GM18502 (cell line): Measurements from ENCODE around the gene SLC27A5.
A peak's percentile ranks its signal among the peaks of the same experiment; 100 is the strongest.
"Not testable (repeated sequence)": the region's sequence is repeated elsewhere in the genome, so short reads cannot be mapped to it uniquely, and the experiment has no call there.

ENCODE experiments used
- ATAC-seq: cut with Tn5 transposase; IDR thresholded peaks from one replicate; pipeline ENCODE4 v1.9.1; 2021; ENCODE audit warnings: mild to moderate bottlenecking; ENCODE audit not compliant: unreplicated experiment, poor library complexity

Gene SLC27A5

GRCh38 chr19:58551577-58552471 is 40.0 kb upstream of the SLC27A5 start:
- ATAC-seq = no peak

GRCh38 chr19:58551123-58551497 is 39.3 kb upstream of the SLC27A5 start:
- no peak for ATAC-seq

DNA sequence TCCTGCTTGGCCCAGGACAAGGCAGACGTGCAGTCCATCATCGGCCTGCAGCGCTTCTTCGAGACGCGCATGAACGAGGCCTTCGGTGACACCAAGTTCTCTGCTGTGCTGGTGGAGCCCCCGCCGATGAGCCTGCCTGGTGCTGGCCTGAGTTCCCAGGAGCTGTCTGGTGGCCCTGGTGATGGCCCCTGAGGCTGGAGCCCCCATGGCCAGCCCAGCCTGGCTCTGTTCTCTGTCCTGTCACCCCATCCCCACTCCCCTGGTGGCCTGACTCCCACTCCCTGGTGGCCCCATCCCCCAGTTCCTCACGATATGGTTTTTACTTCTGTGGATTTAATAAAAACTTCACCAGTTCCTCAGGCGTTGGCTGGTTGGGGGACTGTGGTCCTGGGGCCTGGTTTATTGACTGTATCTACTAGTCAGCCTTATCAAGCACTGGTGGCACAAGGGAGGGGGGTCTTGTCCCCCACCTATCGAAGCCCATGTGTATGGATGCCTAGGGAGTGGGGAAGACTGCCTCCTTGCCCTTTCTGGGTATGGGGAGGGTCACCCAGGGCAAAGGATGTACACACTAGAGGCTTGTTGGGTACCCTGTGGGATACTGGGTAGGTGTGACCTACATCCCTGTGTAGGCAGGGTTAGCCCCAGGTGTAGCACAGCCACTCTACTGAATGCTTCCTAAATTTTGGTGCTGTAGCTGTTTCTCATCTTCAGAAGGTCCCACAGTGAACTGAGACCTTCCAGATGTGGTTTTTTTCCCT is 38.8 kb upstream of the SLC27A5 start:
- no peak for ATAC-seq

GRCh38 chr19:58549664-58550361 is 38.0 kb upstream of the SLC27A5 start:
- ATAC-seq = no peak

- ATAC-seq = no peak
These were observed 37.3 kb upstream of the SLC27A5 start for GRCh38 chr19:58548859-58549663.

DNA sequence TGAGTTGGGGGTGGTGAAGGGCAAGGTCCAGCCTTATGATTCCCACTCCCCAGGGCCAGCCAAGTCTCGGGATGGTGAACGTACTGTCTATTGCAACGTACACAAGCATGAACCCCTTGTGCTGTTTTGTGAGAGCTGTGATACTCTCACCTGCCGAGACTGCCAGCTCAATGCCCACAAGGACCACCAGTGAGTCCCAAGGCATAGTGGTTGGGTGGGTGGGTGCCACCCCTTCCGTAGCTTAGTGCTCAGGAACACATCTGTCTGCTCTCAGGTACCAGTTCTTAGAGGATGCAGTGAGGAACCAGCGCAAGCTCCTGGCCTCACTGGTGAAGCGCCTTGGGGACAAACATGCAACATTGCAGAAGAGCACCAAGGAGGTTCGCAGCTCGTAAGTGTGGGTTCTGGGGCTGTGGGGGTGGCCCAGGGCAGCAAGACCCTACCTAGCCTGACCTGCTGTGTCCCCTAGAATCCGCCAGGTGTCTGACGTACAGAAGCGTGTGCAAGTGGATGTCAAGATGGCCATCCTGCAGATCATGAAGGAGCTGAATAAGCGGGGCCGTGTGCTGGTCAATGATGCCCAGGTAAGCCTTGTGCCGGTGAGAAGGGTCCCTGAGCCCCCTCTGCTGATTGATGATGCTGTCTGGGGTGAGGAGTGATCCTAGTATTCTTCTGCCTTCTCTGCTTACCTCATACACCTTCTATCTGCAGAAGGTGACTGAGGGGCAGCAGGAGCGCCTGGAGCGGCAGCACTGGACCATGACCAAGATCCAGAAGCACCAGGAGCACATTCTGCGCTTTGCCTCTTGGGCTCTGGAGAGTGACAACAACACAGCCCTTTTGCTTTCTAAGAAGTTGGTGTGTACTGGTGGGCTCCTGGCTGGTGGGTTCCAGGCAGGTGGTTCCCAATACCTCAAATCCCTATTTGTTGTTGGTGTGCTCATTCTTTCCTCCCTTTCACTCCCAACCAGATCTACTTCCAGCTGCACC is 35.8 kb upstream of the SLC27A5 start:
- ATAC-seq = no peak

GRCh38 chr19:58546019-58546530 is 34.3 kb upstream of the SLC27A5 start:
- ATAC-seq = no peak

GRCh38 chr19:58545286-58546018 is 33.7 kb upstream of the SLC27A5 start:
- no peak for ATAC-seq

DNA sequence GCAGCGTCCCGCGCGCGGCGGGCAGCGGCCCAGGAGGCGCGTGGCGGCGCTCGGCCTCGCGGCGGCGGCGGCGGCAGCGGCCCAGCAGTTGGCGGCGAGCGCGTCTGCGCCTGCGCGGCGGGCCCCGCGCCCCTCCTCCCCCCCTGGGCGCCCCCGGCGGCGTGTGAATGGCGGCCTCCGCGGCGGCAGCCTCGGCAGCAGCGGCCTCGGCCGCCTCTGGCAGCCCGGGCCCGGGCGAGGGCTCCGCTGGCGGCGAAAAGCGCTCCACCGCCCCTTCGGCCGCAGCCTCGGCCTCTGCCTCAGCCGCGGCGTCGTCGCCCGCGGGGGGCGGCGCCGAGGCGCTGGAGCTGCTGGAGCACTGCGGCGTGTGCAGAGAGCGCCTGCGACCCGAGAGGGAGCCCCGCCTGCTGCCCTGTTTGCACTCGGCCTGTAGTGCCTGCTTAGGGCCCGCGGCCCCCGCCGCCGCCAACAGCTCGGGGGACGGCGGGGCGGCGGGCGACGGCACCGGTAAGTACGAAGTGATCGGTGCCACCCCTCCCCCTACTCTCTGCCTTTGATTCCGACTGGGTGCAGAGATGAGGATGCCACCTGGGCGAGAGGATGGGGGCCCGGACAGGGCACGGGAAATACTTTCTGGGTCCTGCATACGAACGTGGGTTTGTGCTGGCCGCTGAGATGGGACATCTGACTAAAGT is 32.9 kb upstream of the SLC27A5 start:
- peak; percentile 58 for ATAC-seq

DNA sequence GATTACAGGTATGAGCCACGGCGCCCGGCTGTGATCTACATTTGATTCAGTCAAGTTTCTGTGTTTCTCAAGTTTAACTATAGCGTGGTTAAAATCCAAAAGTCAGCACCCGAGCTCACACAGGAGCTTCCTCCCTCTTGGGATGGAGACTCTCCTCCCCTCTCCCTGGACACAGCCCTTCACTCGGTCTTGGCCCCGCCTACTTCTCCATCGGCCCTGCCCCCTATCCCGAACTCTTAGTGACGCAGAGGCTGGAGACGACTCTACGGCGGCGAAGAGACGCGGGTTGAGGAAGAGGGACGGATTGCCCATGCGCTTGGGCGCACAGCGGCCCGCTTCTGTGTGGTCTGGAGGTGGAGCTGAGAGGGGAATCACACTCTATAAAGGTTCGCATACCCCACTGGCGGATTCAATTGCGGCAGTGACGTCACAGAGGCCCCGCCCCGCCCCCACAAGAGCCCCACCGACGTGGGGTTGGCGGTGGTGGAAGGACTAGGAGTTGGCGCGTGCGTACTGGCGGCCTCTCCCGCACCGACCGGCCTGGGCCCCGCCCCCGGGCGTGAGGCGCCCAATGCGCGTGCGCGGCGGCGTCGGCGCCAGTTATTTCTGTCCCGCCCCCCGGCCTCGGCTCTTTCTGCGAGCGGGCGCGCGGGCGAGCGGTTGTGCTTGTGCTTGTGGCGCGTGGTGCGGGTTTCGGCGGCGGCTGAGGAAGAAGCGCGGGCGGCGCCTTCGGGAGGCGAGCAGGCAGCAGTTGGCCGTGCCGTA is 32.2 kb upstream of the SLC27A5 start, which contains the start of gene TRIM28:
TSS of gene TRIM28 (plus strand) at position 239 of the 765 bp plus-strand sequence. CDS start 694 bp downstream, outside the sequence.
- ATAC-seq = peak; percentile 79

- not testable (repeated sequence) for ATAC-seq
These were observed 31.0 kb upstream of the SLC27A5 start for GRCh38 chr19:58542641-58543372.

DNA sequence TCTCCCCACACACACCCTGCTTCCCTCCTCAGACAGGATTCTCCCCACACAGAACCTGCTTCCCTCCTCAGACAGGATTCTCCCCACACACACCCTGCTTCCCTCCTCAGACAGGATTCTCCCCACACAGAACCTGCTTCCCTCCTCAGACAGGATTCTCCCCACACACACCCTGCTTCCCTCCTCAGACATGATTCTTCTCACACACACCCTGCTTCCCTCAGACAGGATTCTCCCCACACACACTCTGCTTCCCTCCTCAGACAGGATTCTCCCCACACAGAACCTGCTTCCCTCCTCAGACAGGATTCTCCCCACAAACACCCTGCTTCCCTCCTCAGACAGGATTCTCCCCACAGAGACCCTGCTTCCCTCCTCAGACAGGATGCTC is 27.4 kb upstream of the SLC27A5 start:
- ATAC-seq = not testable (repeated sequence)

- ATAC-seq = no peak
These were observed 26.7 kb upstream of the SLC27A5 start for GRCh38 chr19:58538257-58539168.

DNA sequence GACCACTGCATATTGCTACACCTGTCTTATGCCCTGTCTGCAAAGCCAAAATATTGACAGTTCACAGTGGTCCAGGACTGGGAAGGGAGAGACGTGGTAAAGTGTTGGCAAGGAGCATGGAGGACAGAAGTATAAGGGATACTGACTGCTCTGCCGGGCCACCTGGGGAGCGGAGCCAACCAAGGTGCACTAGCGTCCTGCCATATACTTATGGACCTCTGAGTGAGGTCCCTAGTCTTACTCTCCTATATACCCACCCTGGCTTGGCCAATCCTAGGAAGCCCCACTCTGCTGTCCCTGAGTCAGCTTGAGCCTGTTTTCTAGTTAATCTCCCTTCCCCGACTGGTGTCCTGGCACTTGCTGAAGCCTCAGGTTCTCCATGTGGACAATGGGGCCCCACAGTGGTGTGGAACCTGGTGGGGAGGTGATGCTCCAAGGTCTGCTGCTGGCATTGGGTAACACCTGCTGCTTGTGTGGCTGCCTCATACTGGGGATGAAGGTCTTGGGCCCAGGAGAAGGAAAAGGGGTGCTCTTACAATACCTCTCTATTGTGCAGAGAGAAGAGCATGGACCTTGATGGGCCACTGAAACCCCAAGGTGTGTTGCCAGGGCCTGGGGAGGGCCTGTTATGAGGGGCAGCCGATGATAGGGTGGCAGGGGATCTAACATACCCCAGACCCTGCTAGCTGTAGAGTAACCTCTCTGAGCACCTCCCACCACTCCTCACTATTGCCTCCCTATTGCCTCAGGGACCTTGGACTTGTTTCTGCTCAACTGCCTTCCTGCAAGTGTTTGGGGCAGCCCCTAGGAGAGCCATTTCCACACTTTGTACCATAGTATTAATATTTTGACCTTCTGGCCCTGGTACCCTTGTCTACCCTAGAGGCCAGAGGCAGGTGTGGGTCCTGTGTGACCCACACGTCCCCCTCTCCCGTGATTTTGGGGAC is 25.3 kb upstream of the SLC27A5 start:
- ATAC-seq = no peak
